Spleen (tissue), 7 donors: ENCODE results near the gene EYA2.

Experiments
- CTCF ChIP-seq, 11 experiments: fragments of 200-600 bp in 7 of 11; fragments of 450-650 bp in 4 of 11; sonication (generic) in 4 of 11; IDR thresholded peaks in 8 of 11; conservative IDR thresholded peaks in 3 of 11; 1 replicate in 7 of 11; 2 replicates in 4 of 11; pipeline versions ENCODE4 v1.4.0 to v1.8.0; 2016 to 2021; ENCODE audit warnings: antibody characterized with exemption in 11 of 11, inconsistent platforms in 4 of 11, mild to moderate bottlenecking in 1 of 11
- POLR2A ChIP-seq, 3 donors: fragments of 450-650 bp; IDR thresholded peaks; one replicate each; pipeline ENCODE4 v1.5.1; 2017; ENCODE audit warnings: antibody characterized with exemption in 3 of 3, mild to moderate bottlenecking in 1 of 3
- donor health status: DM: no; HTN: no; CAD: no; lungs with moderate emphysema.
- donor health status: DM: no; HTN: no; CAD: no.
- donor health status: DM: no; HTN: no; CAD: no.

- TF ChIP-seq POLR2A (IDR thresholded peaks at IDR 0.05) (no peak), CTCF (IDR thresholded peaks at IDR 0.05 in 8 of 11, conservative IDR thresholded peaks at IDR 0.05 in 3 of 11) (no peak)
Observed at GRCh38 chr20:47054506-47054905, 159.9 kb downstream of the EYA2 start.
